ENCODE results near the gene CD300LF.

The CD300LF gene

GRCh38 chr17:74649909-74650308 is 62.8 kb downstream of the CD300LF start:
- no peak overlapping the region for H3K27ac ChIP-seq (ENCODE audit: low read length)
- H3K9ac ChIP-seq (ENCODE audit: low read length) = no peak overlapping the region
- no peaks in the 10 kb centered on the region for H3K9me3 ChIP-seq (ENCODE audit: control insufficient read depth, low read depth, low read length)
- H3K36me3 ChIP-seq (ENCODE audit: control insufficient read depth, low read depth, low read length) = no peaks in the 10 kb centered on the region
- H3K27me3 ChIP-seq (ENCODE audit: control insufficient read depth, insufficient read depth, low read length) = peaks cover 18% of the 10 kb centered on the region
- no peak overlapping the region for H3K4me3 ChIP-seq (ENCODE audit: low read length)
- no peaks in the 10 kb centered on the region for H3K4me1 ChIP-seq (ENCODE audit: control insufficient read depth, low read depth, low read length)

GRCh38 chr17:74647871-74648672 is 64.7 kb downstream of the CD300LF start:
- Histone ChIP-seq H3K27ac (ENCODE audit: low read length) (no peak overlapping the region), H3K4me1 (ENCODE audit: control insufficient read depth, low read depth, low read length) (no peaks in the 10 kb centered on the region), H3K9me3 (ENCODE audit: control insufficient read depth, low read depth, low read length) (no peaks in the 10 kb centered on the region), H3K4me3 (ENCODE audit: low read length) (no peak overlapping the region), H3K27me3 (ENCODE audit: control insufficient read depth, insufficient read depth, low read length) (peaks cover 18% of the 10 kb centered on the region), H3K9ac (ENCODE audit: low read length) (no peak overlapping the region), H3K36me3 (ENCODE audit: control insufficient read depth, low read depth, low read length) (no peaks in the 10 kb centered on the region)

- H3K36me3 ChIP-seq (ENCODE audit: control insufficient read depth, low read depth, low read length) = no peaks in the 10 kb centered on the region
- no peak overlapping the region for H3K4me3 ChIP-seq (ENCODE audit: low read length)
- H3K9ac ChIP-seq (ENCODE audit: low read length) = no peak overlapping the region
- no peaks in the 10 kb centered on the region for H3K4me1 ChIP-seq (ENCODE audit: control insufficient read depth, low read depth, low read length)
- no peak overlapping the region for H3K27ac ChIP-seq (ENCODE audit: low read length)
- H3K27me3 ChIP-seq (ENCODE audit: control insufficient read depth, insufficient read depth, low read length) = peaks cover 6% of the 10 kb centered on the region
- H3K9me3 ChIP-seq (ENCODE audit: control insufficient read depth, low read depth, low read length) = no peaks in the 10 kb centered on the region
Observed at GRCh38 chr17:74646231-74646630, 66.5 kb downstream of the CD300LF start.

- H3K27me3 ChIP-seq (ENCODE audit: control insufficient read depth, insufficient read depth, low read length) = no peaks in the 10 kb centered on the region
- no peaks in the 10 kb centered on the region for H3K9me3 ChIP-seq (ENCODE audit: control insufficient read depth, low read depth, low read length)
- H3K9ac ChIP-seq (ENCODE audit: low read length) = no peak overlapping the region
- H3K4me1 ChIP-seq (ENCODE audit: control insufficient read depth, low read depth, low read length) = no peaks in the 10 kb centered on the region
- H3K36me3 ChIP-seq (ENCODE audit: control insufficient read depth, low read depth, low read length) = no peaks in the 10 kb centered on the region
- no peak overlapping the region for H3K27ac ChIP-seq (ENCODE audit: low read length)
- no peak overlapping the region for H3K4me3 ChIP-seq (ENCODE audit: low read length)
Observed at GRCh38 chr17:74645010-74645409, 67.7 kb downstream of the CD300LF start.

GRCh38 chr17:74644419-74644818 is 68.3 kb downstream of the CD300LF start:
- no peak overlapping the region for H3K4me3 ChIP-seq (ENCODE audit: low read length)
- no peaks in the 10 kb centered on the region for H3K27me3 ChIP-seq (ENCODE audit: control insufficient read depth, insufficient read depth, low read length)
- H3K4me1 ChIP-seq (ENCODE audit: control insufficient read depth, low read depth, low read length) = no peaks in the 10 kb centered on the region
- H3K9ac ChIP-seq (ENCODE audit: low read length) = no peak overlapping the region
- no peaks in the 10 kb centered on the region for H3K9me3 ChIP-seq (ENCODE audit: control insufficient read depth, low read depth, low read length)
- no peak overlapping the region for H3K27ac ChIP-seq (ENCODE audit: low read length)
- H3K36me3 ChIP-seq (ENCODE audit: control insufficient read depth, low read depth, low read length) = no peaks in the 10 kb centered on the region
